ENCODE results near the gene SRP68. TPM values are rescaled to one million over a fixed set of nuclear protein-coding genes. Genes with fewer than 3 reads are reported as not detected.

SRP68 gene
- total and polyA plus RNA-seq, 9 of the 15 experiments (the other 6 are each of a cell fraction or from before 2014, with no cell fraction given), result 29.4 to 92.6 (median 36.2) TPM

GRCh38 chr17:76003915-76004314 is 68.4 kb downstream of the SRP68 start:
- no peak for FAIRE-seq

More at GRCh38 chr17:76003915-76004314, 68.4 kb downstream of the SRP68 start:
- ChIA-PET CTCF (ENCODE audit: low intra/inter-chr PET ratio) (interaction anchor here (3.7 kb wide), 1 partner anchor 98 kb away, joined by 47 read pairs; the partner anchor contains the start of gene MRPL38), POLR2A (interaction anchor here (0.7 to 1.1 kb wide), 2 partner anchors 270 to 317 kb away, joined by 3 to 4 read pairs; no protein-coding TSS in a partner anchor)
- Histone ChIP-seq H3K4me1 (replicated peaks in 1 of 2; ENCODE audit: control insufficient read depth in 2 of 2, insufficient read depth in 2 of 2, low read length in 2 of 2) (peaks cover 2 to 38% of the 10 kb centered on the region in 2 experiments; a peak in 4 of 5 replicates), H3K27ac (ENCODE audit: extremely low read depth, low read depth, low read length) (no peak overlapping the region), H3K79me2 (ENCODE audit: control insufficient read depth, insufficient read depth, low read length) (no peaks in the 10 kb centered on the region), H3K9ac (ENCODE audit: insufficient read depth in 1 of 2, low read depth in 2 of 2, low read length in 2 of 2) (0 out of 4 replicates have a peak overlapping the region, but pooled peaks of 1 of the 2 experiments have one; percentile 20), H3K36me3 (ENCODE audit: control insufficient read depth, insufficient read depth, low read length) (peaks cover 16% of the 10 kb centered on the region; the same call in 2 of the 3 replicates), H3K4me2 (ENCODE audit: insufficient read depth, low read length) (no peak overlapping the region), H3K4me3 (no peak overlapping the region), H4K20me1 (replicated peaks; ENCODE audit: control insufficient read depth, insufficient read depth, low read length) (no peaks in the 10 kb centered on the region), H3K9me1 (ENCODE audit: control insufficient read depth, insufficient read depth, low read length) (no peaks in the 10 kb centered on the region), H2AFZ (ENCODE audit: low read depth, low read length) (no peak overlapping the region), H3K9me3 (replicated peaks; ENCODE audit: control insufficient read depth, insufficient read depth, low read depth, low read length) (no peaks in the 10 kb centered on the region), H3K27me3 (ENCODE audit: control insufficient read depth in 2 of 2, insufficient read depth in 2 of 2, low read length in 2 of 2) (peaks cover 17 to 18% of the 10 kb centered on the region in 2 experiments)
- DNase-seq (ENCODE audit: extremely low read depth in 1 of 4, low spot score in 3 of 4) (no peak), ATAC-seq (no peak)
- intact Hi-C loops (cut with micrococcal nuclease) (loop anchor here (10.0 kb wide), 1 partner anchor 249 kb away; no protein-coding TSS in a partner anchor), in situ Hi-C loops (cut with MboI) (loop anchor here (10.0 kb wide), 1 partner anchor 229 kb away; a partner anchor contains a TSS)
- no TSS peak for BruUV-seq (replicated peaks)
- WGBS (ENCODE audit: insufficient coverage, low coverage, missing lambda C conversion rate), result 73% methylated on average over 5 of the region's 6 CpGs
- TF ChIP-seq CHD1 (IDR thresholded peaks at IDR 0.05; ENCODE audit: low read length) (no peak), ZFP30 (CRISPR knock-in tag; IDR thresholded peaks at IDR 0.05; ENCODE audit: borderline replicate concordance) (no peak), BCL6 (CRISPR knock-in tag; IDR thresholded peaks at IDR 0.05) (no peak), RAD21 (CRISPR knock-in tag; conservative IDR thresholded peaks at IDR 0.05 in 1 of 2, IDR thresholded peaks at IDR 0.05 in 1 of 2) (no peak), ZNF133 (CRISPR knock-in tag; IDR thresholded peaks at IDR 0.05) (no peak), ZNF668 (CRISPR knock-in tag; IDR thresholded peaks at IDR 0.05) (no peak), ARID1B (IDR thresholded peaks at IDR 0.05) (no peak), DACH1 (IDR thresholded peaks at IDR 0.05; ENCODE audit: partially characterized antibody) (no peak)
- TF ChIP-seq, protein P1, sequence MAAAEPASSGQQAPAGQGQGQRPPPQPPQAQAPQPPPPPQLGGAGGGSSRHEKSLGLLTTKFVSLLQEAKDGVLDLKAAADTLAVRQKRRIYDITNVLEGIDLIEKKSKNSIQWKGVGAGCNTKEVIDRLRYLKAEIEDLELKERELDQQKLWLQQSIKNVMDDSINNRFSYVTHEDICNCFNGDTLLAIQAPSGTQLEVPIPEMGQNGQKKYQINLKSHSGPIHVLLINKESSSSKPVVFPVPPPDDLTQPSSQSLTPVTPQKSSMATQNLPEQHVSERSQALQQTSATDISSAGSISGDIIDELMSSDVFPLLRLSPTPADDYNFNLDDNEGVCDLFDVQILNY (CRISPR knock-in tag; IDR thresholded peaks at IDR 0.05), result no peak
- TF ChIP-seq, protein P2, sequence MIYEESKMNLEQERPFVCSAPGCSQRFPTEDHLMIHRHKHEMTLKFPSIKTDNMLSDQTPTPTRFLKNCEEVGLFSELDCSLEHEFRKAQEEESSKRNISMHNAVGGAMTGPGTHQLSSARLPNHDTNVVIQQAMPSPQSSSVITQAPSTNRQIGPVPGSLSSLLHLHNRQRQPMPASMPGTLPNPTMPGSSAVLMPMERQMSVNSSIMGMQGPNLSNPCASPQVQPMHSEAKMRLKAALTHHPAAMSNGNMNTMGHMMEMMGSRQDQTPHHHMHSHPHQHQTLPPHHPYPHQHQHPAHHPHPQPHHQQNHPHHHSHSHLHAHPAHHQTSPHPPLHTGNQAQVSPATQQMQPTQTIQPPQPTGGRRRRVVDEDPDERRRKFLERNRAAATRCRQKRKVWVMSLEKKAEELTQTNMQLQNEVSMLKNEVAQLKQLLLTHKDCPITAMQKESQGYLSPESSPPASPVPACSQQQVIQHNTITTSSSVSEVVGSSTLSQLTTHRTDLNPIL (CRISPR knock-in tag; IDR thresholded peaks at IDR 0.05), result no peak
